EL (cell line): Measurements from ENCODE around the gene SDHA.
"Not testable (repeated sequence)": the region's sequence is repeated elsewhere in the genome, so short reads cannot be mapped to it uniquely, and the experiment has no call there.

Experiments
- DNase-seq: peaks from one replicate; pipeline ENCODE4 v3.0.0-alpha.2; 2016

The SDHA gene

GRCh38 chr5:264338-264737, 46.2 kb downstream of the SDHA start:
- no peak for DNase-seq

GRCh38 chr5:266311-267026, 48.3 kb downstream of the SDHA start:
- peak; percentile 46 for DNase-seq

- DNase-seq = no peak
These were observed 49.6 kb downstream of the SDHA start for GRCh38 chr5:267716-268115.

- DNase-seq = no peak
These were observed 52.2 kb downstream of the SDHA start for GRCh38 chr5:270340-270739.

GRCh38 chr5:271828-272167, 53.7 kb downstream of the SDHA start:
- DNase-seq = not testable (repeated sequence)

- DNase-seq = not testable (repeated sequence)
These were observed 55.0 kb downstream of the SDHA start for GRCh38 chr5:273091-273490.

- not testable (repeated sequence) for DNase-seq
These were observed 55.4 kb downstream of the SDHA start for GRCh38 chr5:273491-273890.

GRCh38 chr5:274346-274745, 56.2 kb downstream of the SDHA start:
- not testable (repeated sequence) for DNase-seq

- DNase-seq = no peak
These were observed 60.5 kb downstream of the SDHA start for GRCh38 chr5:278646-279045.

GRCh38 chr5:279051-279665, 61.0 kb downstream of the SDHA start:
- DNase-seq = not testable (repeated sequence)

GRCh38 chr5:285991-286557, 68.0 kb downstream of the SDHA start:
- DNase-seq = no peak

- DNase-seq = not testable (repeated sequence)
These were observed 72.1 kb downstream of the SDHA start for GRCh38 chr5:290200-290599.

- not testable (repeated sequence) for DNase-seq
These were observed 73.2 kb downstream of the SDHA start for GRCh38 chr5:291345-291744.

GRCh38 chr5:294788-295187, 76.7 kb downstream of the SDHA start:
- not testable (repeated sequence) for DNase-seq

- not testable (repeated sequence) for DNase-seq
These were observed 78.1 kb downstream of the SDHA start for GRCh38 chr5:296207-296606.

GRCh38 chr5:296954-297353, 78.8 kb downstream of the SDHA start:
- peak; percentile 62 for DNase-seq

GRCh38 chr5:297448-297847, 79.3 kb downstream of the SDHA start:
- not testable (repeated sequence) for DNase-seq

- not testable (repeated sequence) for DNase-seq
These were observed 80.0 kb downstream of the SDHA start for GRCh38 chr5:297991-298736.

- no peak for DNase-seq
These were observed 80.6 kb downstream of the SDHA start for GRCh38 chr5:298737-299125.

GRCh38 chr5:299921-300320, 81.8 kb downstream of the SDHA start:
- not testable (repeated sequence) for DNase-seq

GRCh38 chr5:300691-301435, 82.7 kb downstream of the SDHA start:
- DNase-seq = not testable (repeated sequence)

- not testable (repeated sequence) for DNase-seq
These were observed 84.3 kb downstream of the SDHA start for GRCh38 chr5:302416-302815.

- DNase-seq = no peak
These were observed 84.8 kb downstream of the SDHA start for GRCh38 chr5:302966-303365.
